Measurements from ENCODE around the gene NMT1. TPM values are rescaled to one million over a fixed set of nuclear protein-coding genes. Genes with fewer than 3 reads are reported as not detected.

The NMT1 gene
- total RNA-seq, 1 donor from 2014 or later = 118 TPM

DNA sequence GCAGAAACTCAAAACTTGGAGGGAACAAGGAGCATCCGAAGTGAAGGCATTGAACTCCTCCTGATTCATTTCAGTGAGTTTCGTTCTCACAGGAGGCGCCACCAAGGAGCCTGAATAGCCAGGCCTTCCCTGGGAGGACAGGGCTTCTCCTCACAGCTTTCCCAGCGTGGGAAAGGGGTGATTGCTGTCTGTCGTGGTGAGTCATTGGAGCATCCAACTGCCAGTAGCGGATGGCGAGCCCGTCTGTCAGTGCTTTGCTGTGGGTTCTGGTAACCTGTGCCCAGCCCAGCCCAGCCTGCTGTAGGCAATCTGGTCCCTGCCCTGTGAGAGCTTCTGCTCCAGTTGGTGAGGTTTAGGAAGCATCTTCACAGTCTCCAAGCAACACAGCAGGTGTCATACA lies 42.9 kb downstream of the NMT1 start:
- DNase-seq (ENCODE audit: low spot score) = no peak

DNA sequence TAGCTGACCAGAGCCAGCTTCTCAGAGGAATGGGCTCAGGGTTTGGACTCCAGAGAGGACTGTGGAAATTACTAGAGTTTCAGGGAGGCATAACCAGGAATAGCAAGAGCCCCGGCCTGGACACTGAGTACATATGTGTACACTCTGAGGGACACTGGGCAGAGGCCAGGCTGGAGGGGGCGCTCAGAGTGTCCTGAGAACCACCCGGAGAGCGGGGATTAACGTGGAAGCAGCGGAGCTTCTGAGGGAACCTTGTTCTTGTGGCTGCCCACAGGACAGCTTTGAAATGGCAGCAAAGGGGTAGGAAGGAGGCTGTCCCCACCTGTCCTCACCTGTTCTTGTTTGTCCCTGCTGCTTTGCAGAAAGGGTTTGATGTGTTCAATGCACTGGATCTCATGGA lies 43.4 kb downstream of the NMT1 start:
- DNase-seq (ENCODE audit: low spot score) = no peak

DNA sequence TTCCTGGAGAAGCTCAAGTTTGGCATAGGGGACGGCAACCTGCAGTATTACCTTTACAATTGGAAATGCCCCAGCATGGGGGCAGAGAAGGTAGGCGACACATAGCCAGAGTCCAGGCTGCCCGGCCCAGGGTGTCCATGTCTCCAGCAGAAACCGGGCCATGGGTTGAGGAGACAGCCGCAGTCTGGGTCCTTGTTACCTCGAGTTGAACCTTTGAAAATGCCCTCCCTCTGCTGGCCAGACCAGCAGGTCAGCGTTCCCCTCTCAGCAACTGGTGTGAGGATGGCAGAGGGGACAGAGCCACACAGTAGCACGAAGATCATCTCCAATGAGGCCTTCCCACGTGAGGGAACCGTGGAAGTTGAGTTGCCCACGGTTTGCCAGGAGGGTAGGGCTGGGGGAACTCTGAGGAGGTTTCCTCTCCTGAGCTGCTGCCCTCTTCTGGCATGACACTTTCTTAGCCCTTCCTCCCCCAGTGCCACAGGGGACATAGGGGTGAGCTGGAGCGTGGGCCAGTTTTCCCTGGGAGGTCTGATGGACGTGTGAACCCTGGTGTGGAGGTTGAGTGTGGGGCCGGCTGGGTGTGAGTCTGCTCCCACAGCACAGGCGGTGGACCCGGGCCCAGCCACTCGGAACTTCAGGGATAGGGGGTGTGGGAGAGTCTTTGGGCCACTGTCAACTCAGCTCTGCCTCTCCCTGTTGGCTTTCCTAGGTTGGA lies 43.9 kb downstream of the NMT1 start:
- DNase-seq (ENCODE audit: low spot score) = no peak

DNA sequence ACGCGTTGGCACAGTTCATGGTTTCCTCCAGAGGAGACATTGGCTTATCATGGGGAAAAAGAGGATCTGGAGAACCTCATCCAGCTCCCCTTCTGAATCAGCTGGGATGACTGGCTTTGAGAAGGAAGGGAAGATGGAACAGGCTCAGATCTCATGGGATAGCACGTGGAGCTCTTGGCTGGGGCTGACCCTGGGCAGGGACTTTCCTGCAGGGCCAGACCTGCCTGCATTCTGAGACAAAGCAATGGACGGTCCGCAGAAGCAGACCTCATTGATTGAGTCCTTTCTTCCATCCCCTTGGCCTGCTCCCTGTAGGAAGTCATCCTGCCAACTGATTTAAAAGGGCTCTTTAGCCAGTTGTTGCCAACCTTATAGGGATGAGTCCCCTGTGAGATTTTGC lies 45.0 kb downstream of the NMT1 start:
- DNase-seq (ENCODE audit: low spot score) = no peak

DNA sequence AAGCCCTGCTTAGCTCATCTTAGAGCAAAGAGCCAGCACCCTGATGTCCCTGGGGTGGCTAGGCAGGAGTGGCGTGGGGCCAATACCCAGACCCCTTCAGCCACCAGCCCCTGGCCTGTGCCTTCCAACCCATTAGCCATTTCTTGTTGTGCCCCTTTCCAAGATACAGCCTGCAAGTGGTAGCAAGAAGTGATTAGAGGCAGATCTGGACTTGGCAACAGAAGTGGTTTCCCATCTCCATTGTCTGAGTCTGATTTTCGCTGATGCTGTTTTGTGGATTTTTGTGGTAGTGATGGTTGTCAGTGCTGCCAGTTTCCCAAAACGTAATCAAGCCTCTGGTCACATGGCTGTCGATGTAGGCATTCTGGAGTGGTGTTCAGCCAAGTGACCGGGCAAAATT lies 45.5 kb downstream of the NMT1 start:
- no peak for DNase-seq (ENCODE audit: low spot score)

DNA sequence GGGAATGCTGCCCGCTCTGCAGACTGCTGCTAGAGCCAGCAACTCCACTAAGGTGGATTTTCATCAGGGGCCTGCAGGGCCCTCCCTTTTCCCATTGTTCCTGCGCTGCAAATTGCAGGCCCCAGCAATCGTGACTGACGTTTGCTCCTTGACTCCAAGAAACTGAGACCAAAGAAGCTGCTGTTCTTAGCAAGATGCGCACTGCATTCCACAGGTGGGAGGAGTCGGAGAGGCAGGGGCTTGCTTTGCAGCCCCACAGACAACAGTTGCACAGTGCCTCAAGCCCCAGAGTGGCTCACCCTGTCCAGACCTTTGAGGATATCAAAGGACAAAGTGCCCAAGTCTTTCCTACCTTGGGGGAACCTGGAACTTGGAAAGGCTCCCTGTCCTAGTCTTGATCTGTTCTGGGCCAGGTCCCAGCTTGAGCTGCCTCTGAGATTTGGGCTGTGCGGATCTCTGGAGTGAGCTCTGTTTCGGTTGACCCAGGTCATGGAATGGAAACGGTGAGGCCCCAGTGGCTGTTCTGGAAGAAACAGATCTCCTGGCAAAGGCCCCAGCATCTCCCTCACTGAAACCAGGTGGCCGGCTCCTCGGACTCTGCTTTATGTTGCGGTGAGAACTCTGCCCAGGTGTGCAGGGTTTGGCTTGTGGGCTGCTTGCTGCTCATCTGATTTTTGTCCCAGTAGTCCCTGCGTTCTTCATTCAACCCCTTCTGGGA lies 46.3 kb downstream of the NMT1 start:
- no peak for DNase-seq (ENCODE audit: low spot score)

DNA sequence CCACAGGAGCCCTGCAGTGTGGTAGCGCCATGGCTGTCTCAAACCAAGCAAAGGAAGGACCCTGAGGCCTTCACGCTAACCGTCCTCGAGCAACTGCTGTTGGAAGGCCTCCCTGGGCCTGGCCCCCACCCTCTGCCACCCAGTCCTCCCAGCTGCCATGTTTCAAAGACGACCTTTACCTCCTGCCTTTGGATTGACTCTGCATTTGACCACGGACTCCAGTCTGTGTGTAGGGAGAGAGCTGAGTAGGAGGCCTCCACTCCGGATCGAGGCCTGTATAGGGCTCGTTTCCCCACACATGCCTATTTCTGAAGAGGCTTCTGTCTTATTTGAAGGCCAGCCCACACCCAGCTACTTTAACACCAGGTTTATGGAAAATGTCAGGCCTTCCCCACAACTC lies 46.9 kb downstream of the NMT1 start:
- no peak for DNase-seq (ENCODE audit: low spot score)

DNA sequence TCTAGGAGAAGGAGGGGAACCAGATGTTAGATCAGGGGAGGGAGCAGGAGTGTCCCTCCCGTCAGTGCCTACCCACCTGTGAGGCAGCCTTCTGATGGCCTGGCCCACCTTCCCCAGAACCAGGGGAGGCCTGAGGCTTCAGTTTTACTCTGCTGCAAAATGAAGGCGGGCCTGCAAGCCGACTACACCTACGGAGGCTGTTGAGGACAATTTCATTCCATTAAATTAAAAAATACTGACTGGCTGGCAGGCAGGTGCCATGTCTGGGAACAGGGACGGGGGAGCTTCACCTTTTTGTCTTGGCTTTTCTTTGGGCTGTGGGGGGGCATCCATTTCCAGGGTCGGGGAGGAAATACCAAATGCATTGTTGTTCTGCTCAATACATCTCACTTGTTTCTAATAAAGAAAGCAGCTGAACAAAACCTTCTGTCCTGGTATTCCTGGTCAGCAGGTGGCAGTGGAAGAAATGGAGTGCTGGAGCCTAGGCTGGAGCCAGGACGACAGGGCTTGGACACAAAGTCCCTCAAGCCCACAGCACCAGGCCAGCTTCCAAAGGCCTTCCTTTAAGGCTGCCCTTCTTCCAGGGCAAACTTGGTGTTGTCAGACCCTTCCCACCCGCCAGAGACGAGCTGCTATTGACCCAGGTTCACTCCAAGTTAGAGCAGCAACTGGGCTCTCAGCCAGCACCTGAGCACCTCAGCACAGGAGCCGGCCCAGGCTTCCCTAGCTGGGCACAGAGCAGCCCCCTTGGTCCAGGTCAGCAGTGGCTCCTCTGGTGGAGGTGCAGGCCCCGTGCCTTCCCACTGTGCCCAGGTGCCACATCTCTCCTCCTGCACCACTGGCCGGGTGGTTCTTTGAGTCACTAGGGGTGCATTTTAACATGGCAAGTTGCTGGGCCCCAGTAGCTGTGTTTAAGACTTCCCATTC lies 47.7 kb downstream of the NMT1 start:
- DNase-seq (ENCODE audit: low spot score) = no peak

DNA sequence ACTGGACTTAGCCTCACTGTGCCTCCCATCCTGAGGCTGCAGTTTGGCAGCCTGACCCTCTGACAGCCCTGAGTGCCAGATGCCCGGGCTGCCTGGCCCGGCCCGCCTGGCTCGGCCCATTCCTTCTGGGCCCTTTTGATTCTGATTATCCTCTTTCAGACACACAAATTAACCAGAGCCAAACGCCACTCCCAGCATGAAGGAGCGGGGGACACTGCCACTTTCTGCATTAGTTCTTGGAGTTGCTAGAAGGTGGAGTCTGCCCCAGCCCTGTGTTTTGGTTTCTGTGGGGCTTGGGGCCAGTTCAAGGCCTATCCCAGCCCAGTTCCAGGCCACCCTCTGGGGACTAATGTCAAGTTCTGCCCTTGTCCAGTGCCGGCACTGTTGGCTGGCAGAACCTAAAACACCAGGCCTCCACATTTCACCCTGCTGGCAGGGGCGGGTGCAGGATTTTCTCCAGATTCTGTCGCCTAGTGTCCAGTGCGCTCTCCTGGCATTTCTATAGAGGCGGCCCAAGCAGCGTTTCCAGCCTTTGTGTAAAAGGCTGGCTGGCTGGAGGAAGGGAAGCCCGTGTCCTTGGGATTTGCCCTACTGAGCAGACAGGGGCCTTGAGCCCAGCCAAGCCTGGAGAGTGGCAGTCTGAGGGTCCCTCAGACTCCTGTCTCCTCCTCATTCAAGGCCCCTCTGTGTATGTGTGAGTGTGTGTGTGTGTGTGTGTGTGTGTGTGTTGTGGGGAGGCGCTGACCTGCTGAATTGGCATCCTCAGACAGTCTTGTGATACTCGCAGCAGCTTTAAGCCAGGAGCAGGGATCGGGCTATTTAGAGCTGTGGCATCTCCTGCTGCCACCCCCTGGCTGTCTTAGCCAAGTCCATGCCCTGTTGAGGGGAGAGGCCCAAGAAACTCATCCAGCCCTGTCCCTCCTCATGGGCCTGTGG lies 49.8 kb downstream of the NMT1 start:
- DNase-seq (ENCODE audit: low spot score) = no peak

DNA sequence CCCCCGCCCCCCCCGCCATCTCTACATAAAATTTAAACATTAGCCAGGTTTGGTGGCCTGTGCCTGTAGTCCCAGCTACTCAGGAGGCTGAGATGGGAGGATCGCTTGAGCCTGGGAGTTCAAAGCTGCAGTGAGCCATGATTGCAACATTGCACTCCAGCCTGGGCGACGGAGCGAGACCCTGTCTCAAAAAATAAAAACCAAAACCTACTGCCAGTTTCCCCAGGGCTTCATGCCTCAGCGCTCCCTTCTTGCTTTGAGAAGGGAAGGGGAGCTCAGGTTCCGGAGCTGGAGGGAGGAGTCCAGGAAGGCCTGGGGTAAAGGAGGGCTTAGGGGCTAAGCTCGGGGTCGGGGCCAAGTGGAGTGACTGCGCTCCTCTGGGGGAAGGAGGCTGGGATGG lies 50.7 kb downstream of the NMT1 start:
- DNase-seq (ENCODE audit: low spot score) = no peak

DNA sequence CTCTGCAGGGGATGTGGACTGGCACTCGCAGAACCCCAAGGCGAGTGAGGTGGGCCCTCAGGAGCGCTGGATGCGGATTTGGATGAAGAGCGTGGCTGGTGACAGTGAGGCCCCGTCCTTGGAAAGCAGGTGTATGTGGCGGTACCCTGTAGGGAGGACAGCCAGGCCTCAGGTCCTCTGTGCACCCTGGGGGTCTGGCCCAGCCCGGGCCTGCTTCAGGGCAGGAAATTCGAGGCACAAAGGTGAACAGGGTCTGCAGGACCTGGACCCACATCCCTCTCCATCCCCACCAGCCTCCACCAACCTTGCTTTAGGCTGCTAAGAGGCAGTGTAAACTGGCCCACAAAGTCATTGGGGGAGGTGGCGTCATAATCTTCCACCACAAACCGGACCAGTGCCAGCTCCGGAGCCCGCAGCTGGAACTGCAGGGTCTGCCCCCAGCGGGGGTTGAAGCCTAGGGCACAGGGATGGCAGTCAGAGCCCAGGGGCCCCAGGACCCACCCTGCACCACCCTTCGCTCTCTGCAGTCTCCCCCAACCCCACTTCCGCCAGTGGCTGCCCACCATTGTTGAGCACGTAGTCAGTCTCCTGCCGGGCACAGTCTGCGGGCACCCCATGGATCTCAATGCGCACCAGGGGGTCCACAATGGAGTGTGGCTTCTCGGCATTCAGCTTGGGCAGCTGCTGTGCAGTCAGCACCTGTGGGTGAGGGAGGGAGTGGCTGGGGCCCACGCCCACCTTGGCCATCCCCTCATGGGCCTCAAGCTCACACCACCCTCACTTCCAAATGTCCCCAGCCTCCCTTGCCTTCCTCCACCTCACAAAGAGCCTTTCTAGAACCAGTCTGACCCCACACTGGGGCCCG lies 51.7 kb downstream of the NMT1 start:
- DNase-seq (ENCODE audit: low spot score) = no peak

DNA sequence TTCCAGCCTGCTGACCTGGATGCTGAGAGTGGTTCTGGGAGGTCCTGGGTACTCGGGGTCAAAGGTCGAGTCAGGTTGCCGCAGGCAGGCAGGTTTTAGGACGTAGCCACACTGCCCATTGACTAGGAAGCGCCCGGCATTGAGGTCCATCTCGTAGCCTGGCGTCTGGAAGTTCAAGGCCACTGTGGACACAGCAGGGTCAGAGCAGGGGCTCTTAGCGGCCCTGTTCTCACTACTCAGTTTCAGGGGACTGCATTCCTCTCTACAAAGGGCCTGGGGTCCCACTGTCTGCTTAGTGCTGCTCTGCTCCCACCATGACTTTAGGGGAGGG lies 52.3 kb downstream of the NMT1 start:
- no peak for DNase-seq (ENCODE audit: low spot score)

DNA sequence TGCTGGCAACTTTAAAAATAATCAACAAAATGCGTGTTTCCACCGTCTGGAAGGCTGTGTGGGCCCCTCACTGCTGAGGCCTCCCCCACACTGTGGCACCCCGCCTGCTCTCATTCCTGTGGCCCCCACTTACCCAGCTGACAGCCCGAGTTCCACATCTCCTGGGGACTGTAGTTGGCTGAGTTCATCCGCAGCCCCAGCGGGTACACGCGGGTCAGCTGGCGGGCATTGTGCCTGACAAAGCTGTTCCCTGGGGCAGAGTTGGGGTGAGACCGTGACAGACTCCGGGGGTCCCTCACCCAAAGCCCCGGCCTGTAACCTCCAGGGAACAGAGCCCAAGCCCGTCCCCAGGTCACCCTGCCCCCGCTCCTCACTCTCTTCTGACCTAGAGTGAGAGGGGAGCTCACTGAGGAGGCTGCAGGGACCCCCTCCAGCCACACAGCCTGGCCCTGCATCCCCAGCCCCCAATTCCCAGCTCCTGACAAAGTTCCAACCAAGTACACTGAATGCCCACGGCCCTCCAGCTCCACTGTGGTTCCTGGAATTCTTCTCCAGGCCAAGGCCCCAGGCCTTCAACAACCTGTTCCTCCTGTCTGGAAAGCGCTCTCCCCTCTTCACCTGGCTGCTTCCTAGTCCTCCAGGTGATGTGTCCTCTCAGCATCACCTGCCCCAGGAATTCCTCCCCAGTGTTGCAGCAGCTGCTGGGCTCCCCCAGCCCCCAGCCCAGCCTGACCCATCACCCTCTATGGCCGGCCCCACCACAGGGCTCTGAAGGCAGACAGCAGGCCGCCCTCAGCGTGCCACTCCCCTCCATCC lies 53.2 kb downstream of the NMT1 start:
- DNase-seq (ENCODE audit: low spot score) = no peak

DNA sequence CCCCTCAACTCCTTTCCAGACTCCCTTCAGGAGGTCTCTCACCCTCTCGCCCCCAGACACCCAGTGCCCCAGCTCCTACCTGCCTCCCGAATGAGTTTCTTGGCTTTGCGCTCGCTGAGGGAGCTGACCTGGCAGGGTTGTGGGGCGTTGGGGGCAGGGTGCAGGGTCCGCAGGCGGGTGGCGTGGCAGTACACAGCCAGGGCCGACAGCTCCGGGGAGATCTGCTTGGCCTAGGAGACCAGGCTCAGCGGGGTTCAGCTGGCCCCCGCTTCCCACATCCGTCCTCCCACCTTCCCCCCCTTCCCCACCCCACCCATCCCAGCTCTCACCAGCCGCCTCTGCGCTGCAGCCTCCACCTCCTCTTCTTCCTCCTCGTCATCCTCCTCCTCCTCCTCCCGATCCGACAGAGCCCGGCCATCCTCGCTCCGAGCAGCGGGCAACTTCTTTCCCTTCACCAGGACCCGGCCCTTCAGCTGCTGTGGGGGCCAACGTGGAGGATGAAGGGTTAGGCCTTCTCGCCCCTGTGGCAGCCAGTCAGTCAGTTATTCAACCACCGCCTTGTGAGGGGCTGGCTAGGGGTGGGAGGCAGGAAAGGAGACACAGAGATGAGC lies 54.0 kb downstream of the NMT1 start:
- no peak for DNase-seq (ENCODE audit: low spot score)

DNA sequence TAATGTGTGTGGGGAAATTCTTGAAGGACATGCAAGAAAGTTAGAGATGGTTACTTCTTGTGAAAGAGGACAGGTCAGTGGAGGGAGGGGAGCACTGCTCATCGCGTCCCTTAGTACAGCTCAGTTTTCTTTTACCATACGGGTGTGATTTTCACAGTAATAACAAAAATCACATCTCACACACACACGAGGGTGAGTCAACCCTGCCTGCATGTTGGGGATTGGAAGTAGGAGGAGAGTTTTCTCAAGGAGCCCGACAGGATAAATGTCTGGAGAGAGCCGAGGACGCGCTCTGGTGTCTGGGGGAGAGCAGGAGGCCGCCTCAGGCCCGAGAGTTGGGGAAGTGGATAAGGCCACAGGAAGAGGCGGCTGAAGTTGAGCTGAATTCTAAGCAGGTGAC lies 54.8 kb downstream of the NMT1 start:
- DNase-seq (ENCODE audit: low spot score) = no peak

DNA sequence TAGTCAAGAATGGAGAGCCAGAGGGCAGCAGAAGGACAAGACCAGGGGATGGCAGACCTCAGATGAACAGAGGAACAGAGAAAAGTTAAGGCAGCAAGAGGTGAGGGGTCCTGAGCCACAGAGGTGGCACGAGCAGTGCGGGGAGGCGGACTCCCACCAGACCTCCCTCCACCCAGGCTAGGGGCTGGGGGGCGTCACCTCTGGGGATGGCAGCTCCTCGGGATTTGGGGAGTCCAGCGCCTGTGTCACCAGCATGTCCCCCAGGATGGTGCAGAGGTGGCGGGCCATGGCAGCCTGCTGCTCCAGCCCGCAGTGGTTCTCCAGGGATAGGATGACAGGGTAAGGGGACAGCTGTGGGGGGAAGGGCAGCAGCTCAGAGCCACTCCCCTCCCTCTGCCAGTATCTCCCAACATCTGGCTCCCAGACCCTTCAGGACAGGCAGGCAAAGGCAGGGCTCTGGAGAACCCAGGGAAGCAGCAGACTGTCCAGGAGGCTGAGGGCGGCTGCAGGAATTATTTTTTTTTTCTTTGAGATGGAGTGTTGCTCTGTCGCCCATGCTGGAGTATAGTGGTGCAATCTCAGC lies 55.4 kb downstream of the NMT1 start:
- DNase-seq (ENCODE audit: low spot score) = no peak

DNA sequence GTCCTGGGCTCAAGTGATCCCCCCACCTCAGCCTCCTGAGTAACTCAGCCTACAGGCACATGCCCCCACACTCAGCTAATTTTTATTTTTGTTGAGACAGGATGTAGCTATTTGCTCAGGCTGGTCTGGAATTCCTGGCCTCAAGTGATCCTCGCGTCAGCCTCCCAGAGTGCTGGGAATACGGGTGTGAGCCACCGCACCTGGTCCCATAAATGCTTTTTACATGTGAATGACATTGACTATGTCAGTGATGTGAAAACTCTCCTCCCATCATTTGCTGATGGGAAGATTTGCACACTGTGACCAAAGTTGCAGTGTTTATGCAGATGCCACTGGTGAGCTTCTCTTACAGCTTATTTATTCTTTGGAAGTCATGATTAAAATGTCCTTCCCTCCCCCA lies 56.2 kb downstream of the NMT1 start:
- no peak for DNase-seq (ENCODE audit: low spot score)

All from mesenteric fat pad (tissue), 1 donor.